ENCODE results near the gene HSD17B8.

The HSD17B8 gene

DNA sequence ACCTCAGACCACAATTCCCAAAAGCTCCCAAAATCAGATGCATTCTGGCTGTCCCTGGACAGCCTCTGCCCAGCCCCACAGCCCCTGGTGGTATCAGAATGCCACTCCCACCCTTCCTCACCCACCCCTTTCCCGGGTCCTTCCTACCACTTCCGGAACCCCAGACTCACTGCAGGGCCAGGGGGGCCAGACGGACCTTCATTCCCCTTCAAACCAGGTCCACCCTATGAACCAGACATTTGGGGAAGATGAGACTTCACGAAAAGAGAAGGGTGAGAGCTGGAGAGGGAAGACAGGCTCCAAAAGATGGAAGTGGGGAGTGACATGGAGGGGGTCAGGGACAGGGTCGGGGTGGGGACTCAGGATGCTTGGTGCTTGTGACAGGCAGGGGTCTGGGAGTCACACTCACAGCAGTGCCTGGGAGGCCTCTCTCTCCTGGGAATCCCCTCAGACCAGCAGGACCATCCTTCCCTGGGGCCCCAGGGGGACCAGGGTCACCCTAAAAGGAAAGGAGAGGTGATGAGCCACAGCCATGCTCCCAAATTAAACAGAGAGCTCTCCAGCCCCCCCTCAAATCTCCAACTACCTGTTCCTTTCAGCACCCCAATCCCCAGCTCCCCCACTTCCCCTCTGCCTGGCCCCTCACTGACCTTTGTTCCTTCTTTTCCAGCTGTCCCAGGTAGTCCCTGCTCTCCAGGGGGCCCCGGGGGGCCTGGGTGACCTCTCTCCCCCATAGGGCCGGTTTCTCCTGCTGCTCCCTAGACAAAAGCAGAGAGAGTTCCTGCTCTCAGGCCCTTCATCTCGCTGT is 32.4 kb upstream of the HSD17B8 start:
- no peak for DNase-seq

- no peak for DNase-seq
These were observed 31.5 kb upstream of the HSD17B8 start for GRCh38 chr6:33172688-33173534.

DNA sequence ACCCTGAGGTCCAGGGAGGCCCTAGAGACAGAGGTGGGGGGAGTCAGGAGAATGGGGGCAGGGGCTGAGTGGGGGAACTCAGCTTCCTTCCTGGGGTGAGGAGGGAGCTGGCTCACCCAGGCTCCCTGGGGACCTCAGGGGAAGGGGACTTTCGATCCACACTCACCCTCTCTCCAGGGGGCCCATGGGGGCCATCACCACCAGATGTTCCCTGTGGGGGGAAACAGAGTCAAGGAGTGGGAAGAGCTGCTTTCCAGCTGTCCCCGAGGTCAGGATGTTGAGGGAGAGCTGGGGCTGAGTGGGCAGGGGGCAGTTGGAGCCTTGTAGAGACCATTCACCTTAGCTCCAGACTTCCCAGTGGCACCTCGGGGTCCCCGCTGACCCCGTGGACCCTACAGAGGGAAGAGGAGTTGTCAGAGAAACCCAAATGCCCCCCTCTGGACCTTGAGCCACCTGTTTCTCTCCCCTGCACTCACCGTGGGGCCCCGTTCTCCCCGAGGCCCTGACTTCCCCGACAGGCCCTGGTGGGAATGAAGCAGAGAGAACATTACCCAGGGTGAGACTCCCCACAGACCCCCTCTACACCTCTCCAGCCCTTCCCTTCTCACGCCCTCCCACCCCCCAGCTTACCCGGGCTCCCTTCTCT is 30.8 kb upstream of the HSD17B8 start:
- DNase-seq, result no peak

GRCh38 chr6:33174784-33175183 is 29.7 kb upstream of the HSD17B8 start:
- DNase-seq, result no peak

- DNase-seq, result no peak
These were observed 28.9 kb upstream of the HSD17B8 start for GRCh38 chr6:33175436-33176069.

DNA sequence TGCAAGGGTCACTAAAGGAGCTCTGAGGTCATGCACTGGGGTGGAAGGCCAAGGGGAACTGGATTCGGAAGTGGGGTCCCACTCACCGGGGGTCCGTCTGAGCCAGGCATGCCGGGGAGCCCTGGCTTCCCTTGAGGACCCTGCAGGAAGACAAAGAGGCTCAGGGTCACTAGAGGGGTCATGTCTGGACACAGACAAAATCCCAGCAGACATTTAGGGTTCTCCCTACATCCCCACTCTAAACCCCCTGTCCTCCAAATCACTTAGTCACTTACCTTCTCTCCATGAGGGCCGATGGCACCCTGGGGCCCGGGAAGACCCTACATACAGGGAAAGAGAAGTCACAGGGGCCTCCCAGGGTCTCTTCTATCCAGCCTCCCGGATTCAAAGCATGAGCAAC is 27.5 kb upstream of the HSD17B8 start:
- no peak for DNase-seq

DNA sequence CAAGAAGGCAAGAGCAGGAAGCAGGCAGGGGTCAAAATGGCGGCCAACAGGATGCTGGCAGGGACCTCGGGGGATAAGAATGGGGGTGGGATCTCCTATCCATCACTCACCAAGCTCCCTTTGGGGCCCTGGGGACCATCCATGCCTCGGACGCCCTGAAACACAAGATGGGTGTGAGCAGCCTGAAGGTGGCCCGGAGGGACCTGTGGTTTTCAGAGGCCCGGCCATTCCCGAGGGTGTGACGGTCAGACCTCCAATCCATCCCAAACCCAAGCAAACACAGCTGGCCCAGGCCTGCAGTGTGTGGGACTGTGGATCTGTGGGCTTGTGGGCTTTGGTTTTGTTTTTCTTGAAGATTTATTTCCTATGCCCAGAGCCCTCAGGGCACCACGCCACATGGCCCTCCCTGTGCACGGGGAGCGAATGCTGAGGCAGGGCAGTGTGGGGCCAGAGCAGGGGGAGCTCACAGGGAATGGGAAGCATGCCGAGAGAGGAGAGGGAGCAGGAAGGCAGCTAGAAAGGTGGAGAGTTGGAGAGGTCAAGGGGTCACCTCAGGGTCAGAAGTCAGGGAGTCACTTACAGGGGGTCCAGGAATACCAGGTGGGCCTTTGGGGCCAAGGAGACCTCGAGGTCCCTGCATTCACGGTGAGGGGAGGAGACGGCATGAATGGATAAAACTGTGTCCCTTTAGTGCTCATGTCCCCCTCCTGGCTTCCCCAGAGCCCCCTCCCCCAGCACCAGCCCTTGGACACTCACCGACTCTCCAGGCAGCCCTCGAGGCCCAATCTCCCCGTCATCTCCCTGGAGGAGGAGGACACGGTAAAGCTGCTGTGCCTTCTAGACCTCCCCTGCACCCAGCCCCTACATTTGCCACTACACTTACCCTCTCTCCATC is 26.7 kb upstream of the HSD17B8 start:
- DNase-seq, result no peak

- DNase-seq, result no peak
These were observed 25.5 kb upstream of the HSD17B8 start for GRCh38 chr6:33178755-33179475.

- DNase-seq, result no peak
These were observed 23.3 kb upstream of the HSD17B8 start for GRCh38 chr6:33181141-33181540.

GRCh38 chr6:33183071-33183683 is 21.3 kb upstream of the HSD17B8 start:
- no peak for DNase-seq

- no peak for DNase-seq
These were observed 19.3 kb upstream of the HSD17B8 start for GRCh38 chr6:33185190-33185589.

DNA sequence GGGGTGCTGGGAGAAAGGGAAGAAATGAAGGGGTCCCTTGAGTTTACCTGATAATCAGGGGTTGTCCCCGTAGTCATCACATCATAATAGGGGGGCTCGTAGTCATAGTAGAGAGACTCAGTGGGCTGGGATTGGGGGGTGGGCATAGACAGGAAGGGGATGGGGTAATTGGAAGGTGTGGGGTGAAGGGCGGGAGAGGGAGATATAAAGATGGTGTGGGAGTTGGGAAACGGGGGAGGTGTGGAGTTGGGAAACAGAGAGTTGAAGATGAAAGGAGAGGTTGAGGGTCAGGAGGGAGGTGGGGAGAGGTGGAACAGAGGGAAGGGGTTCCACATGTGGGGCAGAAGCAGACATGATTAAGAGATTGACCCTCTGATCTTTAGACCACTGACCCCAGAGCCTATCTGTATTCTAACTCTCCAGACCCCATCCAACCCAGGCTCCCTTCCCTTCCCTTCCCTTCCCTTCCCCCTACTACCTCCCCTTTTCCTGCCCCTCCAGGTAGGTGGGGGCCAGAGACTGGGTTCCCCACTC is 18.7 kb upstream of the HSD17B8 start:
- DNase-seq, result no peak

DNA sequence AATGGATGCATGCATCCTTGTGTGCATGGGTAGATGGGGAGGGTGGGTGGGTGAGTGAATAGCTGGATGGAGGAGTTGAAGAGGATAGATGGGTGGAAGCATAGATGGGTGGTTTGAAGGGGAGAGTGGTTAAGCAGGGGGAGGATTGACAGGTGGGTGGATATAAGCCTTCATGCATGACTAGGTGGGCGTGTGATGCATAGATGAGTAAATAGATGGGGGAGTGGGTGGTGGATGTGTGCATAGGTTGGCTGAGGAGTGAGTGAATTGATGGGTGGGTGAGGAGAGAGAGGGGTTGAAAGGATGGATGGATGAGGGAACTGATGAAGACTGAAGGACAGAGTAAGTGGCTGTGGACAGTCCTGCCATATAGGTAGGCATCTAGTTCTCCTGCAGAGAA is 16.6 kb upstream of the HSD17B8 start:
- no peak for DNase-seq

- no peak for DNase-seq
These were observed 15.3 kb upstream of the HSD17B8 start for GRCh38 chr6:33189164-33189563.

DNA sequence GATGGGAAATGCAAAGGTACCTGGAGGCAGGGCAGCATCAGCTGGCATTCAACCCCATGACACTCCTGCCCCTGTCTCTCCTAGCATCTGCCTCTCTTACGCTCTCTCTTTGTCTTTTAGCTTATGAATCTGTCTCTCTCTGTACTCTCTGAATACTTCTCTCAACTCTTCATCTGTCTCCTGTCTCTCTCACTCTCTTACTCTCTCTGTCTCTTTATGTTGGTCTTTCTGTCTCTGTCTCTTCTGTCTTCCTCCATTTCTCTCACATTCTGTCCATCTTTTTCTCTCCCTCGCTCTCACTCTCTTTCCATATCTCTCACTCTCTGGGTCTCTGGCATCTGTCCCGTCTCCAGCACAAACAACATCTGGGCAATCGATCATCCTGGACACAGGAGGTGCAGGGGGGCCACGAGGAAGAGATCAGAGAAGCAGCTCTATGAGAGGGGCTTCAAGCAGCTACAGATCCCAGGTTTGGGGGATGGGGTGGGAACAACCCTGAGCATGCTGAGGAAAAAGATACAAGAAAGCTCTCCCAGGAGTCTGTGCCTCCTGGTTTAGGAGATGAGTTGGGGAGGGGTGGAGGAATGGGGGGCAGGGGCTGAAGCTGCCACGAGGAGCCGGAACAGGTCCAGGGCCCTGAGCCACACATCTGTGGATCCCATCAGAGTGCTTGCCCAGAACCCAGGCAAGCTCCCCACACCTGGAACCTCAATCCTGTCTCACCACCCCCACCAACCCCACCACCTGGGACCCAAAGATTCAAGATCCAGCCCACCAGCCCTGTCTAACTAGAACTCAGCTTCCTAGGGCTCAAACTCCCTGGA is 14.6 kb upstream of the HSD17B8 start:
- no peak for DNase-seq

GRCh38 chr6:33190504-33191107 is 13.8 kb upstream of the HSD17B8 start:
- DNase-seq, result no peak

- DNase-seq, result no peak
These were observed 12.9 kb upstream of the HSD17B8 start for GRCh38 chr6:33191383-33192104.

DNA sequence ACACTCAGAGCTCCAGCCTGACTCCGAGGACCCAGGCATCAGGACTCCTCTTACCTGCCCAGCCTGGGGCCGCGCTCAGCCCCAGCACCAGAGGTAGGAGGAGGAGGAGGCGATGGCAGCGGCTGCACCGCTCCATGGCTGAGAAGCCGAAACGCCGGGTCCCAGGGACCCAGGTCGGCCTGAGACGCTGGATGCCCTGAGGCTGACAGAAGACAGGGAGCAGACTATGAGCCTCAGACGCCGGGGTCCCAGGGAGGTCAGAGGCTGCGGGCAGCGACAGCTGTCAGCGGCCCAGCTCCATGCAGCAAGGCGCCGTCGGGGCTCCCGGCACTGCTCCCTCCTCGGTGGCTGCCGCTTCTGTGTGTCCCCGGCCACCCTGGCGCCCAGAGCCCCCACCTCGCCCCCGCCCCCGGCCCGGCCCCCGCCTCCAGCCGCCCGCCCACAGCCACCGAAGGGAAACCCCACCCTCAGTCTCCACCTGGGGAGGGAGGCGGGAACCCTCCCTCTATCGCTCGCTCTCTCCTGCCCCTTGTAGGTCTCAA is 12.3 kb upstream of the HSD17B8 start, which contains the start of gene COL11A2:
COL11A2 (minus strand) TSS at position 363 of the 542 bp plus-strand sequence; CDS start at position 136, 227 bp downstream.
- no peak for DNase-seq
